OCI-M2 (cell line): ENCODE measurements around the gene TIGD3.

Source experiments
- DNase-seq: peaks from one replicate; lab custom pipeline; 2025; ENCODE audit not compliant: unreplicated experiment; lab: John Stamatoyannopoulos, UW

TIGD3 gene

GRCh38 chr11:65354265-65355012 is at the start of gene TIGD3:
Gene TIGD3 (plus strand): TSS chr11:65354751. CDS start chr11:65355809, 1,058 bp downstream.
- peak; percentile 61 for DNase-seq

GRCh38 chr11:65305501-65306268 is 48.9 kb upstream of the TIGD3 start:
- DNase-seq: no peak

- DNase-seq: no peak
Observed at GRCh38 chr11:65307298-65308229, 47.0 kb upstream of the TIGD3 start.

GRCh38 chr11:65308281-65308891 is 46.2 kb upstream of the TIGD3 start:
- no peak for DNase-seq

GRCh38 chr11:65309006-65309405 is 45.5 kb upstream of the TIGD3 start:
- DNase-seq: no peak

- no peak for DNase-seq
Observed at GRCh38 chr11:65310215-65310614, 44.3 kb upstream of the TIGD3 start.

GRCh38 chr11:65310736-65311135 is 43.8 kb upstream of the TIGD3 start:
- DNase-seq: no peak

GRCh38 chr11:65311170-65311678 is 43.3 kb upstream of the TIGD3 start:
- DNase-seq: no peak

GRCh38 chr11:65314501-65315203 is 39.9 kb upstream of the TIGD3 start, which contains the start of gene CDC42EP2:
Gene CDC42EP2 (plus strand): TSS chr11:65314866. CDS start chr11:65320899, 6,033 bp downstream.
- DNase-seq: peak; percentile 28

- peak; percentile 27 for DNase-seq
Observed at GRCh38 chr11:65315204-65315865, 39.2 kb upstream of the TIGD3 start.

GRCh38 chr11:65315866-65316226 is 38.7 kb upstream of the TIGD3 start:
- no peak for DNase-seq

- DNase-seq: no peak
Observed at GRCh38 chr11:65316227-65317024, 38.1 kb upstream of the TIGD3 start.

- no peak for DNase-seq
Observed at GRCh38 chr11:65317025-65317786, 37.3 kb upstream of the TIGD3 start.

- no peak for DNase-seq
Observed at GRCh38 chr11:65320386-65321075, 34.0 kb upstream of the TIGD3 start.

GRCh38 chr11:65321076-65321475 is 33.5 kb upstream of the TIGD3 start:
- DNase-seq: no peak

GRCh38 chr11:65321828-65322485 is 32.6 kb upstream of the TIGD3 start:
- DNase-seq: no peak

- no peak for DNase-seq
Observed at GRCh38 chr11:65323813-65324212, 30.7 kb upstream of the TIGD3 start.
